Stomach (tissue), 9 donors: Measurements from ENCODE around the gene ZNF503. TPM values are rescaled to one million over a fixed set of nuclear protein-coding genes. Genes with fewer than 3 reads are reported as not detected.

Experiments
- DNase-seq, 2 donors: peaks; one replicate each; pipeline versions ENCODE4 v3.0.0 to v3.0.0-alpha.2; 2013 to 2019
- H3K27ac ChIP-seq, 5 donors: fragments of 200-600 bp in 4 of 5; sonication (generic) in 4 of 5; one replicate each; pipeline ENCODE4 v1.5.1; 2013 to 2019; ENCODE audit warnings: mild to moderate bottlenecking in 1 of 5, moderate library complexity in 1 of 5
- H3K27me3 ChIP-seq, 3 donors: fragments of 200-600 bp; sonication (generic); one replicate each; pipeline ENCODE4 v1.5.1; 2017 to 2019; ENCODE audit warnings: mixed run types in 1 of 3
- H3K36me3 ChIP-seq, 4 donors: fragments of 200-600 bp; sonication (generic); 1 replicate in 3 of 4; 2 replicates in 1 of 4; pipeline ENCODE4 v1.5.1; 2016 to 2019
- H3K4me1 ChIP-seq, 4 donors: fragments of 200-600 bp; sonication (generic); one replicate each; pipeline ENCODE4 v1.5.1; 2016 to 2019
- H3K4me3 ChIP-seq, 4 donors: fragments of 200-600 bp; sonication (generic) in 3 of 4; one replicate each; pipeline ENCODE4 v1.5.1; 2016 to 2019; ENCODE audit warnings: mild to moderate bottlenecking in 1 of 4
- H3K9me3 ChIP-seq, 4 donors: fragments of 200-600 bp; sonication (generic); one replicate each; pipeline ENCODE4 v1.5.1; 2016 to 2019
- CTCF ChIP-seq, 7 experiments: fragments of 450-650 bp in 4 of 7; fragments of 200-600 bp in 3 of 7; sonication (generic) in 3 of 7; IDR thresholded peaks; one replicate each; pipeline ENCODE4 v1.5.1; 2016 to 2019; ENCODE audit warnings: antibody characterized with exemption in 7 of 7, control low read depth in 2 of 7, mild to moderate bottlenecking in 1 of 7
- EP300 ChIP-seq: sonication (generic); formaldehyde crosslinking; IDR thresholded peaks from one replicate; pipeline ENCODE4 v1.6.1; 2017; ENCODE audit warnings: antibody characterized with exemption
- POLR2A ChIP-seq, 4 donors: fragments of 450-650 bp; IDR thresholded peaks; one replicate each; pipeline ENCODE4 v1.6.1; 2016; ENCODE audit warnings: antibody characterized with exemption in 4 of 4, control low read depth in 2 of 4, mild to moderate bottlenecking in 1 of 4, moderate library complexity in 1 of 4
- POLR2AphosphoS5 ChIP-seq, 3 donors: sonication (generic); formaldehyde crosslinking; IDR thresholded peaks; one replicate each; pipeline ENCODE4 v1.6.1; 2016; ENCODE audit warnings: antibody characterized with exemption in 3 of 3
- whole genome bisulfite sequencing, 5 donors: extraction: QIAGEN DNeasy Blood & Tissue Kit in 3 of 5; methylation state at CpG; one replicate each; pipeline versions ENCODE4 v1.1.5 to v1.1.7; 2013 to 2018; 5-methylcytosine and 5-hydroxymethylcytosine counted together
- intact Hi-C: fragments of 100-400 bp; cut with DNase I; formaldehyde crosslinking; loops from one replicate; pipeline ENCODE4 v1.15.1; 2023; ENCODE audit warnings: low total_unique reads
- polyA plus RNA-seq, 3 donors: library from polyadenylated mRNA; stranded (reverse); fragments of 200-250 nt; gene quantifications; one replicate each; pipeline ENCODE4 v1.2.3, GENCODE V29; 2013
- total RNA-seq, 5 donors: library from RNA; depleted of rRNA; stranded (reverse); fragments of >200 nt; gene quantifications; one replicate each; pipeline versions ENCODE4 v1.1.0 to v1.2.3, GENCODE V29; 2014 to 2016
- donor health status: healthy with polysubstance abuse.
- donor health status: Bipolar disorder and iron deficiency.
- donor health status: healthy.

The ZNF503 gene
- total and polyA plus RNA-seq, 8 donors: 3.5 to 24.1 (median 10.8) TPM

DNA sequence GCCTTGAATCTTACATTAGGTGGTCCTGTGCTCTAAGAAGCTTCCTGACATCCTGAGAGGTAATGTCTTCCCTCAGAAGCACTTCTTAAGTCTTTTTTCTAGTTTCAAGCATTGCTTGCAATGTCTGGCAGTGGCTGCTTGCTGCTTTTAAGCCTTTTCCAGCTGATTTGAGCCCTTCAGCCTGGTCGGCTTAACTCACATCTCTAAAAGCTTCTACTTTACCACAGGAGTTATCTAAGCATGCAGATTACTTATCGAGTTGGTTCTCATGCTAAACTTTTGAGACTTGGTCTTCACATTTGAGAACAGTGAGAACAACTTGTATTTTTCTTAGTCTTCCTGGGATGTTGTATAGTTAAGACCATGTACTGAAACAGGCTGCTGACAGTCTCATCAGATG, 33.7 kb upstream of the ZNF503 start:
- Histone ChIP-seq H3K36me3 (peaks cover 0 to 6% (median 0%) of the 10 kb centered on the region in 4 donors), H3K9me3 (no peaks in the 10 kb centered on the region)
- WGBS, 5 donors: 28 to 58% (median 30%) methylated on average over 2 of the region's 2 CpGs

DNA sequence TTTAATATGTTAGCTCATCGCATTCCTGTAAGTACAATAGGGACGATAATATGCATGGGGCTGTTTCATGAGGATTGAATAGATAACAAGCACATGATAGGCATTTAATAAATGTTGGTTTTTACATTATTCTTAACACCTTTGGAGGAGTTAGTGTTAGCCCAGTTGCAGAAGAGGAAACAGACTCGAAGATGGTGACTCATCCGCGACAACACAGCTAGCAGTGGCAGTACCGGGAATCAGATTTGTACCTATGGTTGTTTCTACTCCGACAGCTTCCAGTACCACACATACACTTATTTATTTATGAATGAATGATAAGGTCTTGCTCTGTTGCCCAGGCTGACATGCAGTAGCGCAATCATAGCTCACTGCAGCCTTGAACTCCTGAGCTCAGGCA, 32.7 kb upstream of the ZNF503 start:
- 85 to 91% (median 88%) methylated on average over 8 of the region's 8 CpGs for WGBS, 5 donors
- H3K27me3 ChIP-seq: no peaks in the 10 kb centered on the region
- no peak overlapping the region for H3K4me3 ChIP-seq
- peaks cover 0 to 4% (median 0%) of the 10 kb centered on the region in 4 donors for H3K36me3 ChIP-seq
- no peak for TF ChIP-seq POLR2AphosphoS5 (IDR thresholded peaks at IDR 0.05)
- no peak for TF ChIP-seq CTCF (IDR thresholded peaks at IDR 0.05)
- no peak for TF ChIP-seq EP300
- TF ChIP-seq POLR2A (IDR thresholded peaks at IDR 0.05): no peak
- DNase-seq: no peak
- peaks cover 13 to 58% (median 33%) of the 10 kb centered on the region in 4 donors for H3K4me1 ChIP-seq
- intact Hi-C loops: no loop called here
- H3K9me3 ChIP-seq: no peaks in the 10 kb centered on the region
- no peak overlapping the region for H3K27ac ChIP-seq

More for the DNA sequence above, 33.7 kb upstream of the ZNF503 start:
- no peak overlapping the region for H3K27ac ChIP-seq
- H3K4me3 ChIP-seq: no peak overlapping the region
- TF ChIP-seq POLR2AphosphoS5 (IDR thresholded peaks at IDR 0.05) (no peak), POLR2A (IDR thresholded peaks at IDR 0.05) (no peak), CTCF (IDR thresholded peaks at IDR 0.05) (no peak), EP300 (no peak)
- H3K27me3 ChIP-seq: no peaks in the 10 kb centered on the region
- intact Hi-C loops: no loop called here
- DNase-seq: no peak
- H3K4me1 ChIP-seq: peaks cover 8 to 49% (median 23%) of the 10 kb centered on the region in 4 donors

DNA sequence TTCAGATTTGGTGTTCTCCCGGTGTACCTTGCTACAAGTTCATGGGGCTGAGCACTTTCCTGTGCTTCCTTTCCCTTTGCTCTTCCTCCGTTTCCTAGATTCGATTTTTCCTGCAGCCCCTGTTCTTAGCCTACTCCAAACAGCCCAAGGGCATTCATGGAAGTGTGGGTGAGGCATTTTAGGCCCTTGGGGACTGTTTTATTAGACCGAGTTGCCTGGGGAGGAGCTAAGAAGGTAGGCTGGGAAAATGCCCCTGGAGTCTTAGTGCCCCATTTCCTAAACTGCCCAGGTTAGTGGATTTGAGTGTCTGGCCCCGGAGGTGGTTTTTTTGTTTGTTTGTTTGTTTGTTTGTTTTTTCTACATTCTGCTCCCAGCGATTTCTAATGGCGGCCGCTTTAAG, 31.7 kb upstream of the ZNF503 start:
- TF ChIP-seq CTCF (IDR thresholded peaks at IDR 0.05): no peak
- no peak for TF ChIP-seq POLR2A (IDR thresholded peaks at IDR 0.05)
- TF ChIP-seq EP300: no peak
- no peak for TF ChIP-seq POLR2AphosphoS5 (IDR thresholded peaks at IDR 0.05)
- no peak for DNase-seq
- Histone ChIP-seq H3K9me3 (no peaks in the 10 kb centered on the region), H3K36me3 (no peaks in the 10 kb centered on the region), H3K27ac (no peak overlapping the region), H3K27me3 (no peaks in the 10 kb centered on the region), H3K4me3 (no peak overlapping the region), H3K4me1 (peaks cover 18 to 58% (median 42%) of the 10 kb centered on the region in 4 donors)
- 80 to 86% (median 82%) methylated on average over 8 of the region's 8 CpGs for WGBS, 5 donors
- intact Hi-C loops: no loop called here

- 74 to 87% (median 81%) methylated on average over 5 of the region's 5 CpGs for WGBS, 5 donors
- H3K27ac ChIP-seq: no peak overlapping the region
- no peaks in the 10 kb centered on the region for H3K9me3 ChIP-seq
- H3K27me3 ChIP-seq: no peaks in the 10 kb centered on the region
- no peaks in the 10 kb centered on the region for H3K36me3 ChIP-seq
- H3K4me1 ChIP-seq: peaks cover 18 to 58% (median 47%) of the 10 kb centered on the region in 4 donors
- TF ChIP-seq POLR2AphosphoS5 (IDR thresholded peaks at IDR 0.05) (no peak), POLR2A (IDR thresholded peaks at IDR 0.05) (no peak), CTCF (IDR thresholded peaks at IDR 0.05) (no peak), EP300 (no peak)
- no peak overlapping the region for H3K4me3 ChIP-seq
- DNase-seq: no peak
- intact Hi-C loops: no loop called here
These were observed 31.2 kb upstream of the ZNF503 start for GRCh38 chr10:75432763-75433162.
